GM21825 (cell line): ENCODE results near the gene MSH3.

Experiments used
- ATAC-seq: cut with Tn5 transposase; IDR thresholded peaks from one replicate; pipeline ENCODE4 v1.9.1; 2021; ENCODE audit warnings: mild to moderate bottlenecking, moderate library complexity; ENCODE audit not compliant: unreplicated experiment

Gene MSH3

DNA sequence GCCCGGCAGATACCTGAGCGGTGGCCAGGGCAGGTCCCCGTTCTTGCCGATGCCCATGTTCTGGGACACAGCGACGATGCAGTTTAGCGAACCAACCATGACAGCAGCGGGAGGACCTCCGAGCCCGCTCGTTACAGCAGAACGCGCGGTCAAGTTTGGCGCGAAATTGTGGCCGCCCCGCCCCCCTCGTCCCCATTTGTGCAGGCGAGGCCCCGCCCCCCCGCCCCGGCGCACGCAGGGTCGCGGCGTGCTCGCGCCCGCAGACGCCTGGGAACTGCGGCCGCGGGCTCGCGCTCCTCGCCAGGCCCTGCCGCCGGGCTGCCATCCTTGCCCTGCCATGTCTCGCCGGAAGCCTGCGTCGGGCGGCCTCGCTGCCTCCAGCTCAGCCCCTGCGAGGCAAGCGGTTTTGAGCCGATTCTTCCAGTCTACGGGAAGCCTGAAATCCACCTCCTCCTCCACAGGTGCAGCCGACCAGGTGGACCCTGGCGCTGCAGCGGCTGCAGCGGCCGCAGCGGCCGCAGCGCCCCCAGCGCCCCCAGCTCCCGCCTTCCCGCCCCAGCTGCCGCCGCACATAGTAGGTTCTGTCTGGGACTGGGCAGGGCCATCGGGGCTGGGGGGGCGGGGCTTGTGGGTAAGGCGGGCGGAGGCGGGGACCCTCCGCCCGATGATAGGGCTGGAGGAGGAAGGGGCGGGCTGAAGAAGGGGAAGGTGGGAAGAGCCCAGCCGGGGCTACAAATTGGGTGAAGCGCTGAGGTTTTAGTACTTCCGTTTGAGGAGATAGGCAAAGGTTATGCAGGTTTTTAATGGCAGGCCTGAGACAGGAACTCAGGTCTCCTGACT, at the start of gene MSH3, which contains the start of gene DHFR:
MSH3 (plus strand) TSS at position 262 of the 840 bp plus-strand sequence; CDS start at position 338, 76 bp downstream.
DHFR (minus strand) TSS at position 593 of the 840 bp plus-strand sequence; CDS start at position 99, 494 bp downstream.
- ATAC-seq = peak; percentile 42

DNA sequence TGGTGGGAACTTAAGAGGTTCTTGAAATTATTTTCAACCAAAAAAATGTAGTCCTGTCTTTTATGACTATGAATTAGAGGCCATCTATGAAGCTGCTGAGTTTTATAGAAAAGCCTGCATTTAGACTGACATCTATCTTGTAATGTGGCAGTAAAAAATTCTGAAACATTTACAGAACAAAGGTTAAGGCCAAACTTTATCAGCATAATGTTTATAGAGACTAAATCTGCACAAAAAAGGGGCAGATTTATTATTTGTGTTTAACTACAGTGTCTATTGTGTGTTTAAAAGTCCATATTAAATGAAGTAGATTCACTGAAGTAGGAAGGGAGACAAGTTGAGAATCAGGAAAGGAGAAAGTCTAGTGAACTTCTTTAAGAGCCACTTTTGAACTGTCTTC, 47.1 kb upstream of the MSH3 start:
- no peak for ATAC-seq

DNA sequence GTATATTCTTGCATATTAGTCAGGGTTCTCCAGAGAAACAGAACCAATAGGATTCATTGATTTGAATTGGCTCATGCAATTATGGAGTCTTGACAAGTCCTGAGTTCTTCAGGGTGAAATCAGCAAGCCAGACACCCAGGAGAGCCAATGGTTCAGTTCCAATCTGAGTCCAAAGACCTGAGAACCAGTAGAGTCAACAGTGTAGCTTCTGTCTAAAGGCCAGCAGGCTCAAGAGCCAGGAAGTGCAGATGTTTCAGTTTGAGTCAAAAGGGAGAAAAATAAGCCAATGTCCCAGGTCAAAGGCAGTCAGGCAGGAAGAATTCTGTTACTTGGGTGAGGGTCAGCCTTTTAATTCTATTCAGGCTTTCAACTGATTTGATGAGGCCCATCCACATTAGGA, 46.6 kb upstream of the MSH3 start:
- peak; percentile 91 for ATAC-seq

DNA sequence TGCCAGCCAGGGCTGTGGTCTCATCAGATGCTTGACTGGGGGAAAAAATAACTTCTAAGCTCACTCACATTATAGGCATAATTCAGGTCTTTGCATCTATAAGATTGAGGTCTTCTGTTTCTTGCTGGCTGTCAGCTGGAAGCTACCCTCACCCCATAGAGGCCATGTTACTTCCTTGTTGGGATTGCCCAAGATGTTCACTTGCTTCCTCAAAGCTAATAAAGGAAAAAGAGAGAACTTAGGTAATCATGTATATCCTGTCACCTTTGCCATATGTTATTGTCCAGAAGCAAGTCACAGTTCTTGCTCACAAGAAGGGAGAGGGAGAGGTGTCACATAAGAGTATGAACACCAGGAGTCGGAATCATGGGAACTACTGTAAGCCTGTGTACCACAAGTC, 45.7 kb upstream of the MSH3 start:
- ATAC-seq = no peak

DNA sequence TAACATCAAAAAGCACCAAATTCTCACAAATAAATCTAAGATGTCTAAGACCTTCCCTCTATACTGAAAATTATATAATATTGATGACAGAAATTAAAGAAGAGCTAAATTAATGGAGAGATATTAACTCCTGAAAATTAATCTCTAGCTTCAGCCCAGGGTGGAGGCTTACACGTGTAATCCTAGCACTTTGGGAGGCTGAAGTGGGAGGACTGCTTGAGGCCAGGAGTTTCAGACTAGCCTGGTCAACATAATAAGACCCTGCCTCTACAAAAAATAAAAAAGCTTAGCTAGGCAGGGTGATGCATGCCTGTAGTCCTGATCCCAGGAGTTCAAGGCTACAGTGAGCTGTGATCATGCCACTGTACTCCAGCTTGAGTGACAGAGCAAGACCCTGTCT, 44.8 kb upstream of the MSH3 start:
- no peak for ATAC-seq

DNA sequence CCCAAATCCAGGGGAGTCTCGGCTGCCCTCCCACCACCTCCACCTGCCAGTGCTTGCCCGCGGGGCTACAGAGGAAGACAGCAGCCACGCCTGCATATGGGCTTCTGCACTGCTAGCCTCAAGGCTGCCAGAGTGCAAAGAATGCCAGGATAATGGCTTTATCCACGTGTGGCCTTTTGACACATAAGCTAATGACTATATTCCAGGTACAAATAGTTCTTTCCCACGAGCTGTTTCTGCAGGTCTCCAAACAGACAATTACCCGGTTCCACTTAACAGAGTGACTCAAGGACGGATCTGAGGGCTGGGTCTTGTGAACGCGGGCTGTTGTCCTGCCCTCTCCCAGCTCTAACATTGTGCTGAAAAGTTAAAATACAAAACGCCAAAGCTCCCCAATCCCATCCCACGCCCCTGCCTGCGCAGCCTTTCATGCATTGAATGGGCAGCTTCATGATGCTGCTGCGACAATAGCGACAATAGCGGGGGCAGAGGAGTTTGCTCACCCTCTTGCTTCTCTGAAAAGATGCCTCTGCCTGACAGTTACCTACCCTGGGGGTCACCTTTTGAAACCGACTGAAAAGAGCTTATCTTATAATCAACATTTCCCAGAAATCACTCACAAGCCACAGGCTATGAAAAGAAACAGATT, 39.1 kb upstream of the MSH3 start:
- no peak for ATAC-seq

DNA sequence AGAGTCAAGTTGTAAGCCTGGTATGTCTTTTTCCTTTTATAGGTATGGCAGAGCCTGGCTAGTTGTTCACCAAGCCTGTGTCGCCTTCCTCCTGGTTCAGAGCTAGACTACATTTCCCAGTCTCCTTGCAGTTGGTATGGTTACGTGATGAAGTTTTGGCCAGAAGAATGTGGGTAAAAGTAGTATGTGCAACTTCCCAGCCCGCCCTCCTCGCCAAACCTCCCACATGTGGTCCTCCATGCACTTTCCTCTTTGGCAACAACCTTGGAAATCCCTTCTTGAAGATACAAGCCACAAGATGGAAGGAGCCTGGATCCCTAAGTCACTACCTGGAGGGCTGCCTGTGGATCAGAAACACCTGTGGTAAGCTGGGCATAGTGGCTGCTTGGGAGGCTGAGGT, 36.0 kb upstream of the MSH3 start:
- no peak for ATAC-seq

DNA sequence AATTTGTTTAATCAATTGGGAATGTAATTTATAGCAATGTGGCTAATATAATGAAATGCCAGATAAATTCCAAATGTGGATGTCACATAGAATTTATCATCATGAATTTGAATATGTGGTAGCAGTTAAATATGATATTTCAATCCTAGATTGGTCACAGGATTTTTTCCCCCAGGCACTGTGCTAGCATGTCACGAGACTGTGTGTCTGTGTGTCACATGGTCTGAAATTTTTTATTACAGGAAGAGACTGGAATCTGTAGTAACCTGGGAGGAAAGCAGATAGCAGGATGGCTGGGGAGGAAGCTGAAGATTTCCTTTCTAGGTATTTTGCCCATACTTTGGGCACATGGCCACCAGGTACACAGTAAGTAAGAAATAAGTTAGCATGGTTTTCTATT, 35.4 kb upstream of the MSH3 start:
- no peak for ATAC-seq

DNA sequence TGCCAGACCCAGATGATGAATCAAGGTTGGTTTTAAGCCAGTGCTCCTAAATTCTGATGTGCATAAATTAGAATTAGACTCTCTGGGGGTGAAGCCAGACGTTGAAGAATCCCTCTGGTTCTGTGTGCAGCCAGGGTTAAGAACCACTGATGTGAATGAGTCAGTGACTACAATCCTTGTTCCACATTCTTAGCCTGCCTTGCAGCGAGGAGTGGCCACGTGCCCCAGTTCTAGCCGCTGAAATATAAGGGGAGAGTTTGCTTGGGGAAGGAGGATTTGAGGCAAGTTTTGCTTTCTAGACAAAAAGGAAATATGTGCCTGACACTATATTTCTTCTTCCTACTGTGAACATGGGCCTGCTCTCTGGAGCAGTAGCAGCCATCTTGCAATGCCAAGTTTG, 34.2 kb upstream of the MSH3 start:
- no peak for ATAC-seq

DNA sequence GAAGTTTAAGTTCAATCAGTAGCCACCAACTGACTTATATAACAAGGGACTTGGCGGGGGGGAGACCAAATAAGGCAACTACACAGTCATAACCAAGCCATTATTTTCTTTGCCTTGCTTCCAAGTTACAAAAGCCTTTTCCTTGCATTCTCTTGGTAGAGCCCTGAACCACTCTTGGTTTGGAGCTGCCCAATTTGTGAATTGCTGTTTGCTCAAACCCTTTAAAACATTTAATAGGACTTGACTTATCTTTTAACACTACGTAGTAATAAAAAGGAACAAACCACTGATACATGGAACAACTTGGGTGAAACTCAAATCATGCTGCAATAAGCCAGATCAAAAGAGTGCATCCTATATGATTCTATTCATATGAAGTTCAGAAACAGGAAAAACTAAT, 31.7 kb upstream of the MSH3 start:
- ATAC-seq = no peak

DNA sequence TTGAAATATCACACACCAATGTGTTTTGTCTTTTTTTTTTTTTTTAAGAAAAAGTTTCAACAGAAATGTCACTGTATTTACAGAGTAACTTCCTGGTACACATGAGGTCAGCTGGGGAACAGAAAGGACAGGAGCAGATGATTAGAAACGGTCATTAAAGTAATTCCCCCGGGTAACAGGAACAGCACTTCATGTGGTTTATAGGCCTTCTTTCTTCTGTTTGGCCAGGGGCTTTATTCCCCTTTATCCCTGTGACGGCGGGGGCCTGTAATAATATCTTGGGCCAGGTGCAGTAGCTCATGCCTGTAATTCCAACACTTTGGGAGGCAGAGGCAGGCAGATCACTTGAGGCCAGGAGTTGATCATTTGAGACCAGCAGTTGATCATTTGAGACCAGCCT, 30.5 kb upstream of the MSH3 start:
- no peak for ATAC-seq

DNA sequence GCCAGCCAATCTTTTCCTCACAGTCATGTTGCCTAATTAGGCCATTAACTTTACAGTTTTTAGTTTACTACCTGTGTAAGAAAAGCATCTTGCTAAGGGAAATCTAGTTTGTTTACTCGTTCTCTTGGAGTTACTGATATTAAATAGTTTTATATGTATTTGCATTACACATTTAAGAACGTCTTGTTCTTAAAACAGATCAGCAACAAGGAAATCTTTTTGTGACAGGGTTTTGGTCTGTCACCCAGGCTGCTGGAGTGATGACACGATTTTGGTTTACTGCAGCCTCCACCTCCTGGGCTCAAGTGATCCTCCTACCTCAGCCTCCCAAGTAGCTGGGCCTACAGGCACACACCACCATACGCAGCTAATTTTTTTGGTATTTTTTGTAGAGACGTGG, 29.2 kb upstream of the MSH3 start:
- ATAC-seq = no peak

DNA sequence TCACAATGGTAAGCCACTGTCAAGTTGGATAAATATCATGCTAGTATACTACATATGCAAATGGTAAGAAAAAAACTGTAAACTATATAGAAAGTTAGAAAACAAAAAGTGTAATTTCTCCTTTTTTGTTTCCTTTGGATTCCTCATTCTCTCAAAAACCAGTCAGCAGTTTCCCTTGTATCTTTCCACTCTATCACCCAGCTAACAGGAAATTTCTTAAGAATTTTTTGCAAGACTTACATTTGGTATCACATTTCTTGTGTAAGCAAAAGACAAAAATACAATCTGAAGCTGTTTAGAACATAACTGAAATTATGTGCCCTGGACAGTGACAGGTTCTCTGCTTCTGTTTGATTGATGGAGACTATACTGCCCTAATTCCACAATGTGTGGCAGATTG, 25.2 kb upstream of the MSH3 start:
- ATAC-seq = no peak

DNA sequence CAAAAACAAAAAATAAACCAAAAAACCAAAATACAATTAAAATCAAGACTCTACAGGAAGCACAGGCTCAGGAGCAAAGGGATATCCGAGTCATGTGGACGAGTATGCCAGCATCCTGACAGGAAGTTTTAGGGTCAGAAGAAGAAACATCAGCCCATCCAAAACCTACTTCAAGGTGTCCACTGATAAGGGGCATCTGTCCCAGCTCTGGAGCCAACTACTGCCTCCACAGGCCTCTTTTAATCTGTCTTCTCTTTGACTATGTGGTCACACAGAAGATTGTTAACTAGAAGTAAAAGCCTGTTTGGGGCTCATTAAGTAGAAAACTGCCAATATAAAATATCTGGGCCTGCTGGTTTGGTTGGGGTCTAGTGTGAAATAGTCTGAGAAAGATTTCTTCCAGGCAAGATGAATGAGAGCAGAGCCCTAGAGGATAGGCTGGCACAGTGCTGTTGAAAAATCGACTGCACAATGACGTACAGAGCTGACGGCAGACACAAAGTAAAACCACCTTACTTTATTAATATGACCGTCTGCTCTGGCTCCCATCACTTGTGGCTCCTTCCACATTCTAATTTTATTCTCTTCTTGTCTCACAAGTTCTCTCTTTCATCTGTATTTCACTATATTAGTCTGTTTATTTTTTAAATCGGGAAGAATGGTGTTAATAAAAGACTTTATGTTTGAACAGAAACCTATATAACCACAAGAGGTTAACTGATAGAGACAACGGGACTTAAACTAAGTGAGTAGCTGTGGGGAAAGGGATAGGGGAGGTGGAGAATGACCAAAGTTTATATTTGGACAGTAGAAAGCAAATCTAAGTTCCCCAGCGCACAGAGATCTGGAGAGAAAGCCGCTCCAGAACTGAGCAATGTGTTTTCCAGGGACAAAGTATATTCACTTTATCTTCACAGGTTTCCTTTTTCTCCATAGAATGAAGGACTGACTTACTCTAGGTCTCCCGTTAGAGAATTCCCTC, 22.9 kb upstream of the MSH3 start:
- no peak for ATAC-seq

DNA sequence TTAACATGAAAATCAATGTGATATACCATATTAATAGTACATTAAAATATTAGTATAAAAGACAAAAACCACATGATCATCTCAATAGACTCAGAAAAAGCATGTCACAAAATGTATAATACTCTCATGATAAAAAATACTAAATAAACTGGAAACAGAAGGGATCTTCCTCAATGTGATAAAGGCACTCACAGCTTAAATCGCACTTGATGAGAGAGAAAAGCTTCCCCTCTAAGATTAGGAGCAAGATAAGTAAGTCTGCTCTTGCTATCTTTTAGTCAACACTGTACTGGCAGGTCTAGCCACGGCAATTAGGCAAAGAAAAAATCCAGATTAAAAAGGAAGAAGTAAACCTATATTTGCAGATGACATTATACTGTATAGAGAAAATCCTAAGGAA, 21.8 kb upstream of the MSH3 start:
- ATAC-seq = no peak

DNA sequence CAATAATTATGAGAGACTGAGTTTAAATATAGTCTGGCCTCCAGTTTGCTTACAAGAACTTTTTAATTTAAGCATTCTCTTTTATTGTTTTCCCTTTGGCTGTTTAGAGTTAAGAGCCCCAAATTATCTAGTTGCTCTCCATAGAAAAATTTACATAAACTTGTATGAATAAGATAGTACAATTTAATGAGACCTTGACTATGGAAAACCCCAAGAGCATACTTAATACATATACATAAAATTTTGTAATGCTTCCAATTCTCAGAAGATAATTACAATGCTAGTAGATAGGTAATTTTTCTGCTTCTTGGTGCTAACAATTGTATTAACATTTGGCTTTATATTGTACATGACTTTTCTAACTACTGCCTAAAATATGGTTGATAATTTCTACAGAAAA, 20.3 kb upstream of the MSH3 start:
- ATAC-seq = no peak

DNA sequence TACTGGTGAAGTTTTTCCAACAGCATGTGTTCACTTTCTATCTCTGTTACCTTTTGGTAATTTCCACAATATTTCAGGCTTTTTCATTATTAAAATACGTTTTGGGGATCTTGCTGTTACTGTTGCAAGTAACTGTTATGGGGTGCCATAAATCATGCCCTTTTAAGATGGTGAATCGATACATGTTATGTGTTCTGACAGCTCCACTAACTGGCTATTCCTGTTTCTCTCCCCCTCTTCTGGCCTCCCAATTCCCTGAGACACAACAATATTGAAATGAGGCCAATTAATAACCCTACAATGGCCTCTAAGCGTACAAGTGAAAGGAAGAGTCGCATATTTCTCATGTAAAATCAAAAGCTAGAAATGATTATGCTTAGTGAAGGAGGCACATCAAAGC, 13.1 kb upstream of the MSH3 start:
- no peak for ATAC-seq

DNA sequence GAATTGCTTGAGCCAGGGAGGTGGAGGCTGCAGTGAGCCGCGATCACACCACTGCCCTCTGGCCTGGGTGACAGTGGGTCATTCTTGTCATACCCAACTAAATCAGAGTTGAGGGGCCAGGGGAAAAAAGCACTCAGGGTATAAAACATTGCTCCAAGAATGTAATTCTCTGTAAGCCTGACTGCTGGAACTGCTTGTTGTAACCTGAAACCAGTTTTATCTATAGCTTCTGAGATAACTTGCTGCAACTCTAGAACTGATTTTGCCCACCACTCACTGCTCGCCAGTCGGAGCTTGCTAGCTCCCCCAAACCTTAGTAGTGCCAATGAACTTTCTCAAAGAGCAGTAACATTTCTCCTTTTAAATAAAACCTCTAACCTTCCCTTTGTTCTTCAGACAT, 9.6 kb upstream of the MSH3 start:
- ATAC-seq = no peak

DNA sequence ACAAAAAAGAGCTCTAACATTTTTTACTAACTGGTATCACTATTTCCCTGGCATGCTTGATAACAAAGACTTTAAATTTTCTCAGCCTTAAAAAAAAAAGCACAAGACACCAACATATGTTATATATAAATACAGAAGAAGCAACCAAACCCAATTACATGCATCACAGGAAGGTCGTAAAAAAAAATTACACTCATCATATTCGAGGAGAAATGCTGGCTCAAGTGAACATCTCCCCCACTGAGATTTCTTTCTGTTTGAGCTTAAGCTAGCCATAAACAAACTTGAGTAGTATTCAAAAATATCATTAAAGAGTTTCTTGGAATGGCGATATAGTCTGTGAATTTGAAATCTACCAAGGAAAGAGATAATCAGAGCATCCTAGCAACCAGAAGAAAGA, 7.5 kb upstream of the MSH3 start:
- ATAC-seq = no peak

DNA sequence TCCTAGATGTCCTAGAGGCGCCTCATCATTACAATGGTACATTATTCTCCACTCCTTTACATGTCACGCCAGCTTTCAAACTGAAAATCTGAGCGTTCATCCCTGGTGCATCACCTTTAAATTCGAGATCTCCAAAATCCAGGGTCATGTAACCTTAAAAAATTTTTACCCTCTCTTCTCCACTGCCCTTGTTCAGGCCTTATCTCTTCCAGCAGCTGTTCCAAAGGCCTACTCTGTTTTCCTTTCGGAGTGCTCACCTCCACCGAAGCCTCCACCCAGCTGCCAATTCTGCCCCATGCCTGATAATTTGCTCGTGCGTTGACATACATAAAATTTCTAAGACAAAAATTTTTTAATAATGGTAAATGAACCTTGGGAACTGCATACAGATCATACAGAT, 950 bp upstream of the MSH3 start:
- no peak for ATAC-seq

DNA sequence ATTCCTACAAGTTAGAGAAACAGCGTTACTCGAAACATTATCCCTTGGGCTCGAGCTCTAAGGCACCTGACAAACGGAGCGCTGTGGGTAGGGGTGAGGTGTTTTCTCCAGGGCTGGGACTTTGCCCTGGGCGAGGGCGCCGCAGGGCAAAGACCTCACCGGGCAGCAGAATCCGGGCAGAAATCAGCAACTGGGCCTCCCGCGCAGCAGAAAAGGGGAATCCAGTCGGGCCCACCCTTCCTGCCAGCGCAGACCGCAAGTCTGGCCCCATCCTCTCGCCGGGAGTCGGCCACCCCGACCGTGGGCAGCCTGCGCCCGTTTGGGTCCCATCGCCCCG, 430 bp upstream of the MSH3 start:
- no peak for ATAC-seq
